ENCODE data around the gene MTRF1.
"Not testable (repeated sequence)": the region's sequence is repeated elsewhere in the genome, so short reads cannot be mapped to it uniquely, and the experiment has no call there.

MTRF1 gene

GRCh38 chr13:41222259-41222852, 41.0 kb downstream of the MTRF1 start:
- DNase-seq = peak in 3 of 4 experiments; percentile 1 to 20 (median 2)

- DNase-seq = no peak
Measured at GRCh38 chr13:41220401-41220800, 43.0 kb downstream of the MTRF1 start.

- DNase-seq = no peak
Measured at GRCh38 chr13:41216160-41216559, 47.2 kb downstream of the MTRF1 start.

DNA sequence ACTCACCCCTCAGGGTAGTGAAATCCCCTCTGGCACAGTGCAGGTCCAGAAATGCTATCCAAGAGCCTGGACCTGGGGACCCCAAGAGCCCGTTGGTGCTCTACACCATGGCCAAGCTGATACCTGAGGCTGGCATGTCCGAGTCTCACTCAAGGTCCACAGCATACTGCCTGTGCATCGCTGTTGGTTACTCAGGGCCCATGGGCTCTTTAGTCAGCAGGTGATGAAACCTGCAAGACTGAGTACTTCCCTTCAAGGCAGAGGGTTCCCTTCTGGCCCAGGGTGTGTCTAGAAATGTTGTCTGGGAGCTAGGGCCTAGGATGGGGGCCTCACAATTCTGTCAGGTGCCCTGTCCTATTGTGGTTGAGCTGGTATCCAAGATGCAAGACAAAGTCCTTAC, 49.5 kb downstream of the MTRF1 start:
- no peak for DNase-seq

GRCh38 chr13:41213316-41213715, 50.1 kb downstream of the MTRF1 start:
- DNase-seq = no peak

GRCh38 chr13:41212881-41213280, 50.5 kb downstream of the MTRF1 start:
- no peak for DNase-seq

DNA sequence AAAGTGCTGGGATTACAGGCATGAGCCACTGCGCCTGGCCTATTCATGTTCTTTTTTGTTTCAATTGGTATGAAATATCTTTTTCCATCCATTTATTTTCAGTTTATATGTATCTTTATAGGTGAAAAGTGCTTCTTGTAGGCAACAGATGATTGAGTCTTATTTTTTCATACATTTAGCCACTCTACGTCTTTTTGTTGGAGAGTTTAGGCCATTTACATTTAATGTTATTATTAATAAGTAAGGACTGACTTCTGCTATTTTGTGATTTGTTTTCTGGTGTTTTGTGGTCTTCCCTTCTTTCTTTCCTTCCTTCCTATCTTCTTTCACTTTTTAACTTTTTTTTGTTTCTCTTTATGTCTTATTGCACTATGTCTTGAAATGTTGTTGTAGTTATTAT, 52.3 kb downstream of the MTRF1 start:
- DNase-seq = no peak

DNA sequence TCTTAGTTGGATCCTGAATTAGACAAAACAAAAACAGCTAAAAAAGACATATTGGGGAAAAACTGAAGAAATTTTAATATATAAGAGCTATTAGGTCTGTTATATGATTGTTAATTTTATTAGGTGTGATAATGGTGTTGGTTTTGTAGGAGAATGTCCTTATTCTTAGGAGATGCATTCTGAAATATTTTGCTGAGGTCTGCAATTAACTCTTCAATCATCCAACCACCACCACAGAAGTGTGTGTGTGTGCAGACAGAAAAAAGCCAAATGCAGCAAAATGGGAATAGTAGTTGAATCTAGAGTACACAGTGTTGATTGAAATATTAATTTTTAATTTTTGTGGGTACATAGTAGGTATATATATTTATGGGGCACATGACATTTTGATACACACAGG, 56.9 kb downstream of the MTRF1 start:
- no peak for DNase-seq

- no peak for DNase-seq
Measured at GRCh38 chr13:41203810-41204209, 59.6 kb downstream of the MTRF1 start.

- no peak for DNase-seq
Measured at GRCh38 chr13:41200126-41200525, 63.2 kb downstream of the MTRF1 start.

DNA sequence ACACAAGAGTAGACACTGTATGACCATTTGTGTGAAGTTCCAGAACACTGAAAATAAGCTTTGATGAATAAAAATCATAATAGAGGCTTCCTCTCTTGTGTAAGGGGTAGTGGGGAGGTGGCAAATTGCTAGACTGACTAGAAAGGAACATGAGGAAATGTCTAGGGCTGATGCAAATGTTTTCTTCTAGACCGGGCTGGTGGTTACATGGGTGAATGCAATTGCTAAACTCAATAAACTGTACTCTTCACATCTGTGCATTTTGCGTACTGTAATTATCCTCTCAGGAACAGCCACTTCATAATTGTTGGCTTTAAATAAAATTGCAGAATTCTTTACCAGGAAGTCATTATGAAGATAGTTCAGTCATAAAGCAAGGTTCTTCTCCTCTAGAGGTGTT, 63.9 kb downstream of the MTRF1 start:
- DNase-seq = no peak

DNA sequence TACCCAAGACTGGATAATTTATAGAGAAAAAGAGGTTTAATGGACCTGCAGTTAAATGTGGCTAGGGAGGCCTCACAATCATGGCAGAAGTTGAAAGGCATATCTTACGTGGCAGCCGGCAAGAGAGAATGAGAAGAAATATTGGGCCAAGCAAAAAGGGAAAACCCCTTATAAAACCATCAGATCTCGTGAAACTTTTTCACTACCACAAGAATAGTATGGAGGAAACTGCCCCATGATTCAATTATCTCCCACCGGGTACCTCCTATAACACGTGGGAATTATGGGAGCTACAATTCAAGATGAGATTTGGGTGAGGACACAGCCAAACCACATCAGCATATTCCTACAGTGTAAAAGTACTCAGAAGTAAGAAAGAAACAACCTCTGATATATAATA, 64.3 kb downstream of the MTRF1 start:
- no peak for DNase-seq

DNA sequence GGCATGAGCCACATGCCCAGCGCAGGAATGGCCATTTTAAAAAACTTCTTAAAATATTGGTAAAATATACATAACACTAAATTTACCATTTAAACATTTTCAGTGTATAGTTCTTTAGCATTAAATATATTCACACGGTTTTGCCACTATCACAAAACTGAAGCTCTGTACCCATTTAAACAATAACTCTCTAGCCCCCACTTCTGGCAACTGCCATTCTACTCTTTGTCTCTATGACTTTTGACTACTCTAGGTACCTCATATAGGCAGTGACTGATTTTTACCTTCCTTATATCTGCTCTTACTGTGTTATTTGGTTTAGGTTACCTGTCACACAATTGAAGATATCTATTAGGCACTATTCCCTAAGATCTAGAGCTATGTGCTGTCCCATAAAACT, 66.8 kb downstream of the MTRF1 start:
- DNase-seq = no peak

- DNase-seq = no peak
Measured at GRCh38 chr13:41196011-41196410, 67.4 kb downstream of the MTRF1 start.

- DNase-seq = peak; percentile 72 to 86 (median 78)
Measured at GRCh38 chr13:41193919-41194824, 69.2 kb downstream of the MTRF1 start, which contains the start of gene KBTBD7. TSS of gene KBTBD7 (minus strand) at chr13:41194569. CDS start at chr13:41194257, 312 bp downstream.

GRCh38 chr13:41193469-41193868, 69.9 kb downstream of the MTRF1 start:
- no peak for DNase-seq

DNA sequence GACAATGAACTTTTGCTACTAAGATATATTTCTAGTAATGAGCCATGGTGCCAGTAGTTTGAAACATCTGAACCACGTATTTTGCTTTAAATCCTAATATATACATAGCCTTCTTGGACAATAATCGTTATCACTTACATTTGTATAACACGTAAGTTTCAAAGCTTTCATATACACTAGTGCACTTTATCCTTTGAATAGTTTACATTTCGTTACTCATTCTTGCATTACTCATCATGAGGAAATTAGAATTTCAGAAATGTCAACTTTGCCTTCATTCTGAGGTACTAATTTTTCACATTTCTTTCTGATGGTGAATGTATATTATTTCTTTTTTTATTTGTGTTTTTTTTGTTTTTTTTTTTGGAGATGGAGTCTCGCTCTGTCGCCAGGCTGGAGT, 74.8 kb downstream of the MTRF1 start:
- no peak for DNase-seq

GRCh38 chr13:41186481-41186880, 76.9 kb downstream of the MTRF1 start:
- DNase-seq = no peak

- no peak for DNase-seq
Measured at GRCh38 chr13:41182231-41182630, 81.1 kb downstream of the MTRF1 start.

DNA sequence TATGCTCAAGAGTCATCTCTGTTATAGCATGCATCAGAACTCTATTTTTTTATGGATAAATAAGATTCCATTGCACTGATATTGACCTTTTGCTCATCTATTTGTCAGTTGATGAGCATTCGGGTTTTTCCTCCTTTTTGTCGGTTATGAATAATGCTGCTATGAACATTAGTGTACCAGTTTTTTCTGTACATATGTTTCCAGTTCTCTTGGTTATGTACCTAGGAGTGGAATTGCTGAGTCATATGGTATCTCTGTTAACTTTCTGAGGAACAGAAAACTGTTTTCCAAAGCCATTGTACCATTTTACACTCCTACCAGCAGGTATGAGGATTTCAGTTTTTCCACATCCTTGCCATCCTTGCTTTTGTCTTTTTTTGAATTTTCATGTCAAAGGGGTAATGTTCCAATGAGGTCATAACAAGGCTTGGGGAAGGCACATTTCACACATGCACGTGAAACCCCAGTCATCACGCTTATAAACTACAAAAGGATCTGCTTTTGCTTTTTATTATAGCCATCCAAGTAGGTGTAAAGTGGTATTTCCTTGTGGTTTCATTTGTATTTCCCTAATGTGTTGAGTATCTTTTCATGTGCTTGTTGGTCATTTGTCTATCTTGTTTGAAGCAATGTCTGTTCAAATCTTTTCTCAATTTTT, 83.7 kb downstream of the MTRF1 start:
- no peak for DNase-seq

- DNase-seq = no peak
Measured at GRCh38 chr13:41178040-41178439, 85.3 kb downstream of the MTRF1 start.

DNA sequence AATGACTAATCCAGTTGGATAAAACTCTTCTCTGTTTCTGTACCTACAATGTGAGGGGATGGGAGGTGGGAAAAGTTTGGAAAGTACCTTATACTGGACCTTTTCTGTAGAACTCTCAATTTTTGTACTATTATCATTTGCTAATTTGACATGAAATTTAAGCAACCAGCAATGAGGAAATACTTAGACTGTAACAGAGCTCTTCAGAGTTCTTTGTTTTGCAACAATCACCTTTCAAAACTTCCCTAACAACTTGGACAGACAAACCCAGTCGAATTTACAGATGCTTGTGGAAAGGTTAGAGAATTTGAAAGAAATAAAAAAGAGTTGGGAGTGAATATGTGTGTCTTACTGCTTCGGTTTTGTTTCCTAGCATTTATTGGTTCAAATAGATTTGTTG, 85.8 kb downstream of the MTRF1 start:
- no peak for DNase-seq

- not testable (repeated sequence) for DNase-seq
Measured at GRCh38 chr13:41175576-41175975, 87.8 kb downstream of the MTRF1 start.

All from activated naive CD4-positive, alpha-beta T cell (primary cell).